HUDEP-2 (cell line): ENCODE results near the gene RAB27A.
"Not testable (repeated sequence)": the region's sequence is repeated elsewhere in the genome, so short reads cannot be mapped to it uniquely, and the experiment has no call there.

ENCODE experiments used
- DNase-seq, 76 experiments: peaks; one replicate each; lab custom pipeline; 2025; ENCODE audit not compliant: unreplicated experiment in 76 of 76; lab: John Stamatoyannopoulos, UW

The RAB27A gene

DNA sequence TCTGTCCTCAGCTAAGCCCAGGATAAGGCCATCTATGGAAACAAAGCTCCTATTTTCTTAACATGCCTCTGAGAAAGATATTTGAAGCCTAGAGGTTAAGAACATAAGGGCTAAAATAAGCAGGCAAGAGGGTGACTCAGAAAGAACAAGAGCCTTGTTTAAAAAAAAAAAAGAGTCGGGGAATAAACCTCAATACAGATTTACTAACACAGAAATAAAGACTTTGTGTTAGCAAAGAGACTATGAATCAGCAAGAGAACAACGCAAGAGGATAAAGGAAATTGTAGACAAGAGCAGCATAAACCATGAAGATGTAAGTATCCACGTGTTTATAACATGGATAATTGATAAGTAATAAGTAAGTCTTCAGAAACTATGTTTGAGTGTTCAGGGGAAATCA lies 36.0 kb downstream of the RAB27A start:
- DNase-seq = no peak

DNA sequence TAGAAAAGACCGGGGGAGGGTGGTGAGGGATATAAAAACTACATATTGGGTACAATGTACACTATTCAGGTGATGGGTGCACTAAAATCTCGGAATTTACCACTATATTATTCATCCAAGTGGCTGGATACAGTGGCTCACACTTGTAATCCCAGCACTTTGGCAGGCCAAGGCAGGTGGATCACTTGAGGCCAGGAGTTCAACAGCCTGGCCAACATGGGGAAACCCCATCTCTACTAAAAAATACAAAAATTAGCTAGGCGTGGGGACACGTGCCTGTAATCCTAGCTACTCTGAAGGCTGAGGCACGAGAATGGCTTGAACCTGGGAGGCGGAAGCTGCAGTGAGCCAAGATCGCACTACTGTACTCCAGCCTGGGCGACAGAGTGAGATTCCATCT lies 37.4 kb downstream of the RAB27A start:
- not testable (repeated sequence) for DNase-seq

- DNase-seq = no peak
Observed at GRCh38 chr15:55250941-55251340, 38.7 kb downstream of the RAB27A start.

DNA sequence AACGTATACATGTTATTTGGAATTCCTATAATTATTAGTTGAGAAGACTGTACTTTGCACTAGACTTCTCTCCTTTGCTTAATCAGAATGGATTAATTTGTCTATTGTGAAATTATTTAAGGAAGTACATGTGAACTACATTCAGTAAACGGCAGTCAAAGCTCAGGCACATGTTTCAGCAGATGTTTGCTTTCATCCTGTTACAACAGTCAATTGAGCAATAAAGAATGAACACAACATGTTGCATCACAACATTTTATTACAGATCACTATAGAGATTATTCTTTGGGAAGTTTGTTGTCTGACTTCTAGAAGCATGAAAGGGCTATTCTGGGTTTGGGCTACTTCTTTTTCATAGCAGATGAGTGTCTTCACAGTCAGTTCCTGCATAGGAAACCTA lies 39.2 kb downstream of the RAB27A start:
- DNase-seq = no peak

GRCh38 chr15:55249885-55250284 lies 39.7 kb downstream of the RAB27A start:
- DNase-seq = not testable (repeated sequence)

GRCh38 chr15:55248895-55249294 lies 40.7 kb downstream of the RAB27A start:
- no peak for DNase-seq

DNA sequence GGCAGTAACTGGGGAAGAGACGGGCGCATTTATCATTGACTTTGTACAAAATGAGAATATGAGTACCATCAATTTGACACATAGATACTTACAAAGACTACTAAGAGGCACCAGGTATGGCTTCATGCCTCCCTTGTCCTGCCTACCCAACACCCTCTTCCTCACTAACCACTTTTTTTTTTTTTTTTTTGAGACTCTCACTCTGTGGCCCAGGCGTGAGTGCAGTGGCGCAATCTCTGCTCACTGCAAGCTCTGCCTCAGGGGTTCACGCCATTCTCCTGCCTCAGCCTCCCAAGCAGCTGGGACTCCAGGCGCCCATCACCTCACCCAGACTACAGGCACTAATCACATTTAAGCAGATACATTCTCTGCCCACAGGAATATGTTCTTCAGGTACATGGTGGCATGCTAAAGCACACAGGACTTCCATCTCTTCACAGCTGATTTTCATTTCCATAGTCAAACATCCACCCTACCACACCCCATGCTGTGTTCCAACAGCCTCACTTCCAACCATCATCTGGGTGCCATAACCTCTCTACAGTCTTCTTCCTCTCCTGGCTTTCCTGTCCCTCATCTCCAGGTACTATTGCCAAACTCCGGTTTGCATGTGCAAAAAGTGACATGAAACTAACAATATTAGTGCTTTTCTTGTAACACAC lies 41.7 kb downstream of the RAB27A start:
- DNase-seq = no peak

DNA sequence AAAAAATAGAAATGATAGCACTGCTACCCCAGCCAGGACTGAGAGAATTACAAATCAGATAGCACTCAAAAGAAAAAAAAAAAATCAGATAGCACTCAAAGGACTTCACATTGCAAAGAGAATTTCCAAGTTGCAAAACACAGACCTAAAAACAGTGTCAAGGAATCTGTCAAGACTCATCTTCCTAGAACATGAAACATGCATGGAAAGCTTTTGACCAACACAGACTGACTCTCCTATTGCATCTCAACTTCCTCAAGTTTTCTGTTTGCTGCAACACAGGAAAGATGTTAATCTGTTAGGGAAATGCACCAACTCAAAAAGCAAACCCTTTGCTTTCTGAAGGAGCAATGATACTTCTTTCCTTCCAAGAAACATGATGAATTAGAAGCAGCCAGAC lies 42.3 kb downstream of the RAB27A start:
- no peak for DNase-seq

- DNase-seq = no peak
Observed at GRCh38 chr15:55246567-55246966, 43.0 kb downstream of the RAB27A start.

DNA sequence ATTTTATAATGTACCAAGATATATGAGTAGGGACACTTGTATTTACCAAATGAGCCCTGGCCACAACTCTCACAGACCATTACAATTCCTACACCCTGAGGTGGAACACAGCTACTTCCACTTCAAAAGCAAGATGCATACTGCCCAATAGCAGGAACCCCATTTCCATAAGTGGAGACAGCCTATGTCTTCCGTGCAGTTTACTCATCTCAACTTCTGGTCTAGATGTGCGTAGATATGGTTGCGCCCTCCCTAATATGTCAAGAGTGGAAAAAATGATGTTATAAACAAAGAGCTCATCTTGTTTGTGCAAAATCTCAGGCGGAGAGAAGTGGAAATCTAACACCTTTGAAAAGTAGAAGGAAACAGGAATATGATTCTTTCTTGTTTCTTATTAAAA lies 44.6 kb downstream of the RAB27A start:
- DNase-seq = no peak

- DNase-seq = no peak
Observed at GRCh38 chr15:55241891-55242290, 47.7 kb downstream of the RAB27A start.

DNA sequence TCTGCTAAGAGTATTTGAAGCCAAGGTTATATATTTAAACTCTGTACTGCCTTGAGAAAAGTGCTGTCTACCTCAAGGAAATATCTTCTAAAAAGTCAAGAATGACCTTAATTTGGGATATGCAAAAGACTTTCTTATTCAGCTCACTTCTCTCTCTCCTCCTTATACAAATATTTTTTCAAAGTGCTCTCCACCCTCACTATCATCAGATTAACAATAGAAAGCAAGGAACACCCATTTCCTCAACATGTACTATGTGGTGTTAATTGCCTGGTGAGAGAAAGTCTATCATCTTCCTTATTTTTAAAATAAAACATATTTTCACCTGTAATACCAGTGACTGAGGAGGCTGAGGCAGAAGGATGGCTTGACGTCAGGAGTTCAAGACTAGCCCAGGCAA lies 48.4 kb downstream of the RAB27A start:
- peak in 4 of 76 experiments; percentile 15 to 29 (median 24) for DNase-seq

DNA sequence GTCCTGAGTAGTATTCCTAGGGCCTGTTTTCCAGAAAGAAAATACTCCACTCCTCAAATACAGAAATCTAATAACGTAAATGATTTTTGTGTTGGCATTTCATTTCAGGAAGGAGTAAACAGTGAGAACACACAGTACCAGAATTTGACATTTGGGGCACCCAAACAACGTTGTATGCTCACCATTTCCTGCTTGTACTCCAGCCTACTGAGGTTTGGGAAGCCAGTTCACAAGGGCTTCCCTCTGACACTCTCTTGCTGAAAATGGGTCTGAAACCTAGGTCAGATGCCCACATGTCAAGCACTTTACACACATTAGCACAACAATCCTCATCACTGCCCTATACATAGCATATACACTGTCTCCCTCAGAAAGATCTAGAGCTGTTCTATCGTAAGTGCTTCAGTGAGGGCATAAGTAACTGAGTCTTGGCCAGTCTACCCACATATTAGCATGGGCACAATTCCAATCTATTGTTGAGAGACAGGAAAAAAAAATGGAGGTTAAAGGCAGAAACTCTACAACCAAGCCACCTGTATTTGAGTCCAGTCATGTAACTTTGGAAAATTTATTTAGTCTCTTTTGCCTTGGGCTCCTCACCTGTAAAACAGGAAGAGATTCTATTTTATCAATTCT lies 49.4 kb downstream of the RAB27A start:
- no peak for DNase-seq

DNA sequence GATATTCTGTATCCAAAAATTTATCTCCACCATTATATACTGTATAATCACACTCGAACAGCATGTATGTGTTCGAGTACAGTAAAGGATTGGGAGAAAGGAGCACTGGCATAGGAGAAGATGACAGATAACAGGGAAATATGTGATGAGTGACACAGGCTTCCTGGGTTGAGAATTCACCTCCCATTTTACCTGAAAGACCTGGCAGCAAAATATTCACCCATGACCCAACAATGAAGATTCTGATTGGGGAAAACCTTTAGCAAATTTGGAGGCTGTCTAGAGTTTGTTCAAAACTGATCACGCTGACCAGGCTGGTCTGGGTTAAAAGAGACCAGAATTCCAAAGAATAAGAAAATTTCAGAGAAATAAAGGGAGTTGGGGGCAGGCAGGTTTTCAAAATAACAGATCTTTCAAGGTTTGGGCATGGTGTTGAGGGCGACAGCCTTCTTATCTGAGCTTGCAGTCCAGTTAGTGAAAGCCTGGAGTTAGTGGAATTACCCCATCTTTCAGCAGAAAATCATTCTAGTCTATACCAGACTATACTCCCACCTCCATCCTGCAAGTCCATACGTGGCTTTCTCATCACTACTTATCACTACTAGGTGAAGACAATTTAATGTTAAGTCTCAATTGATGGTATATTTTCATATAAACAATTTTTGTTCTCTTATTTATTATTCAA lies 50.0 kb downstream of the RAB27A start:
- peak in 26 of 76 experiments; percentile 3 to 64 (median 34) for DNase-seq

- DNase-seq = no peak
Observed at GRCh38 chr15:55238877-55239276, 50.7 kb downstream of the RAB27A start.

DNA sequence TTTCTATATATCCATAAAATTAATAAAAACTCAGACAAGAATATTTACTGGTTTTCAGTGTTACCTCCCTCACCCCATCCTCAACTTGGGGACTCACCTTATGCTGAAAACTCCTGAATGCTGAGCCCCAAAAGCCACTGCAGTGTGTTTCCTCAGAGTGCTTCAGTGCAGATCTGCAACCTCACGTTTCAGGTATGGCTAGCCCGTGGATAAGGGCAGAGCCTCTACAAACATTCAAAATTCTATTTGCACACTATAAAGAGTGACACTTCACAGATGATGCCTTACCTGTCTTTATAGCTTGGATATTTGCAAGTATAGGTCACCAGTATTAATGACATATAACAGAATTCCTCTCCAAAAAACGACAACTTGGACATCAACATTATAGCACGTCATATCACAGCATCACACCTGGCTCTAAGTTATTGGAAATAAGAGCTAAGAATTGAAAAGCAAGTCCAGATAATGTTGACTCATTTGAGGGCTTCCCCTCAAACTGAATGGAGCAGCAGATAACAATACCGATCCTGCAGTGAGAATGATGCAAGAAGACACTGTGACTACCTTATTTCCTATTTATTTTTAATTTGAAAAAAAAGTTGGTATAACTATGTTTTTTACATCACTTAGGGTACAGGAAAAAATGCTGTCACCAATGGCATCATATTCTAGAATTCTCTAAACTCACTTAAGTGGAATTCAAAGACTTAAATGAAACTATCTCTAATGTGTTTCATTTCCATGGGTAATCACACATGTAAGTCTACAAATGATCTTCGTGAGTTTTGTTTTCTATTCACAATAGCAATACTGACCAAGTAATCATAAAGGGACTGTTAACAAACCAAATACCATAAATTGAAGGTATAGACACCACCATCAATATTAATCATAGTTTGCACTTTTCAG lies 52.1 kb downstream of the RAB27A start:
- peak in 36 of 76 experiments; percentile 3 to 82 (median 48) for DNase-seq

DNA sequence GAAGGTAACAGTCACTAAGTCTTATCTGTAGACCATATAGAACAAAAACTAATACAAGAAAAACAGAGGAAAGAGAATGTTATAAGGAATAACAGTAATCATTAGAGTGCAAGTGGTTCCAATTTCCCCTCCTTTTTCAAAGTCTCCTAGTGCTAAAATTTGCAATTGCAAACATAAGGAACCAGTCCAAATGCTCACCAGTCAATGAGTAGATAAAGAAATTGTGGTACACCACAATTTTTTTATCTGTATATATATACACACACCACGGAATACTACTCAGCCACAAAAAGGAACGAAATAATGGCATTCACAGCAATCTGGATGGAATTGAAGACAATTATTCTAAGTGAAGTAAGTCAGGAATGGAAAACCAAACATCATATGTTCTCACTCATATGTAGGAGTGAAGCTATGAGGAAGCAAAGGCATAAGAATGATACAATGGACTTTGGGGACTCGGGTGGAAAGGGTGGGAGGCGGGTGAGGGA lies 54.0 kb downstream of the RAB27A start:
- no peak for DNase-seq

- DNase-seq = no peak
Observed at GRCh38 chr15:55234800-55235104, 54.9 kb downstream of the RAB27A start.

DNA sequence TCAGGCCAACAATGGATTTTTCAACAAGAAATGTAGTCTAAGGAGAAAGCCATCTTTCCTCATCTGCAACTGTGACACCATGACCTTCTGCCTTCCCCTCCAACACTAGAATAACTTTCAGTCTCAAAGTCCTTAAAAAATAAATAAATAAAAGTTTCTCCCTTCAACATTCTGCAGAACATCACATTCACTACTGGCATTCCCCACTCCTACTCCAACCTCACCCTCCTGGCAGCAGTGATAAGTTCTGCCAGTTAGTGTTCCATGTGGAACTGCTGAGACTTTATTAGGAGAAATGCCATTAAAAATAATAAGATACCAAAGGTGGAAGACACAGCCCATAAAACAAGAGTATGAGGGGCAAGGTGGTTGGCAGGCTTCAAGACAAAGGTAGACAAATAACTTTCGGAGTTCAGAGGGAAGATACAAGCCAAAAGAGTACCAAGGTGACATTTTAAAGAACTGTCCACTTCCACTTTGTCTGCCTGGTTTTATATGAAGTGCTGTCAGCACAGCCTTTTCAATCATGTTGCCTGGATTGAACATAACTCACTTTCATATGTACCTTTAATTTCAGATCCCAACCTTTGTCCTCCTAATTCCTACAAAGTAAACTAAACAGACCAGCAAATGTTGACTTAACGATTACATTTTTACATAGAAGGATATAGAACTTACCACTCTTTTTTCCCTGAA lies 55.4 kb downstream of the RAB27A start:
- DNase-seq = no peak

DNA sequence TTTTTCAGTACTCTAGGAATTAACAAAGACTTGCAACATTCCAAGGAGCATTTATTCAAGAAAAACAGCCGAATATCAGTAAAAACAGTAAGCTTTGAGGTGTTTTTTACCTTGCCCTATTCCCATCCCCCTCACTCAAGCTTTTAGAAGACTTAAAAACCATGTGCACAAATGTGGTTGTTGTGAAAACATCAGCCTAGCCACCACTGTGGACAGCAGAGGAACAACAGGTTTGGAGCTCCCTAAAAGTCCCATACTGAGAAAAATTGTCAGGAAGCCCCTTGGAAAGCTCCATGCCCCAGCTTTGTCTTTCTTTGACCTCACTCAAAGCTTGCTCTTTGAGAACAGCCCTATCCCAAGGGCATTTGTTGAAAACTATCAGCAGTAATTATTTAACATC lies 58.2 kb downstream of the RAB27A start:
- no peak for DNase-seq
